Stomach (tissue), 4 donors: ENCODE results near the gene SEMA3D.

Experiments
- EP300 ChIP-seq: sonication (generic); formaldehyde crosslinking; IDR thresholded peaks from one replicate; pipeline ENCODE4 v1.6.1; 2017; ENCODE audit warnings: antibody characterized with exemption
- POLR2A ChIP-seq, 4 donors: fragments of 450-650 bp; IDR thresholded peaks; one replicate each; pipeline ENCODE4 v1.6.1; 2016; ENCODE audit warnings: antibody characterized with exemption in 4 of 4, control low read depth in 2 of 4, mild to moderate bottlenecking in 1 of 4, moderate library complexity in 1 of 4
- POLR2AphosphoS5 ChIP-seq, 3 donors: sonication (generic); formaldehyde crosslinking; IDR thresholded peaks; one replicate each; pipeline ENCODE4 v1.6.1; 2016; ENCODE audit warnings: antibody characterized with exemption in 3 of 3
- TF ChIP-seq, protein P1 (sequence below), 7 experiments: fragments of 450-650 bp in 4 of 7; fragments of 200-600 bp in 3 of 7; sonication (generic) in 3 of 7; IDR thresholded peaks; one replicate each; pipeline ENCODE4 v1.5.1; 2016 to 2019; ENCODE audit warnings: antibody characterized with exemption in 7 of 7, control low read depth in 2 of 7, mild to moderate bottlenecking in 1 of 7

DNA sequence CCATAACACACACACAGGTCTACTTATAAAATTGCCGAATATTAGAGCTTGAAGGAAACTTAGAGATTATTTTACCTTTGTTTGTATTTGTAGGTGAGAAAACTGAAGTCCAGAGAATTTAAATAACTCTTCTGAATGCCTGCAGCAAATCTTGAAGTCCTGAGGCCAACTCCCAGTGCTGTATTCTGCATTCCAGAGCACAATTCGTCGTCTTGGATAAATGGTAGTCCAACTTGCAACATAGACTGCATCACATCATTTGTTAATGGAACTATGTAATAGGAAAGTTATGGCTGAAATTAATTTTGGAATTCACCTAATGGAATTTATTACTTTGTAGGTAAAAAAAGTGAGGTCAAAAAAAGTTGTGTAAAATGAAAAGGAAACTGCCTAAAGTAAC is 37.3 kb upstream of the SEMA3D start:
- TF ChIP-seq POLR2AphosphoS5 (IDR thresholded peaks at IDR 0.05) = no peak
- TF ChIP-seq, protein P1, sequence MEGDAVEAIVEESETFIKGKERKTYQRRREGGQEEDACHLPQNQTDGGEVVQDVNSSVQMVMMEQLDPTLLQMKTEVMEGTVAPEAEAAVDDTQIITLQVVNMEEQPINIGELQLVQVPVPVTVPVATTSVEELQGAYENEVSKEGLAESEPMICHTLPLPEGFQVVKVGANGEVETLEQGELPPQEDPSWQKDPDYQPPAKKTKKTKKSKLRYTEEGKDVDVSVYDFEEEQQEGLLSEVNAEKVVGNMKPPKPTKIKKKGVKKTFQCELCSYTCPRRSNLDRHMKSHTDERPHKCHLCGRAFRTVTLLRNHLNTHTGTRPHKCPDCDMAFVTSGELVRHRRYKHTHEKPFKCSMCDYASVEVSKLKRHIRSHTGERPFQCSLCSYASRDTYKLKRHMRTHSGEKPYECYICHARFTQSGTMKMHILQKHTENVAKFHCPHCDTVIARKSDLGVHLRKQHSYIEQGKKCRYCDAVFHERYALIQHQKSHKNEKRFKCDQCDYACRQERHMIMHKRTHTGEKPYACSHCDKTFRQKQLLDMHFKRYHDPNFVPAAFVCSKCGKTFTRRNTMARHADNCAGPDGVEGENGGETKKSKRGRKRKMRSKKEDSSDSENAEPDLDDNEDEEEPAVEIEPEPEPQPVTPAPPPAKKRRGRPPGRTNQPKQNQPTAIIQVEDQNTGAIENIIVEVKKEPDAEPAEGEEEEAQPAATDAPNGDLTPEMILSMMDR (IDR thresholded peaks at IDR 0.05) = no peak
- no peak for TF ChIP-seq POLR2A (IDR thresholded peaks at IDR 0.05)
- TF ChIP-seq EP300 = no peak
